A673 (cell line): ENCODE results near the gene PHKA2. TPM values are rescaled to one million over a fixed set of nuclear protein-coding genes. Genes with fewer than 3 reads are reported as not detected.

Experiments
- BruUV-seq: library from RNA; stranded (reverse); fragments of 400-500 nt; replicated peaks from 2 replicates; lab custom pipeline; 2021; lab: Mats Ljungman, UMichigan
- CTCF ChIA-PET: fragments of 300-600 bp; sonication (Branson Sonifier 250); formaldehyde crosslinking; loops from one replicate; lab custom pipeline; 2022; ENCODE audit warnings: antibody characterized with exemption; lab: Charles Lee
- POLR2A ChIA-PET: fragments of 300-600 bp; sonication (Branson Sonifier 250); formaldehyde crosslinking; loops from one replicate; lab custom pipeline; 2022; ENCODE audit warnings: antibody characterized with exemption; ENCODE audit not compliant: low non-redundant PET; lab: Charles Lee
- DNase-seq: peaks from one replicate; pipeline ENCODE4 v3.0.0-alpha.2; 2015; ENCODE audit warnings: low spot score
- H3K27ac ChIP-seq: fragments of 200-600 bp; sonication (generic); 2 replicates; pipeline ENCODE4 v1.5.1; 2016; ENCODE audit warnings: mixed run types, low read depth, mild to moderate bottlenecking, mixed read lengths, antibody characterized with exemption, low read length; ENCODE audit not compliant: poor library complexity, severe bottlenecking
- H3K27me3 ChIP-seq: fragments of 200-600 bp; sonication (generic); replicated peaks from 2 replicates; pipeline ENCODE4 v1.6.1; 2017; ENCODE audit warnings: mixed run types, low read depth, mild to moderate bottlenecking, mixed read lengths, antibody characterized with exemption, low read length; ENCODE audit not compliant: insufficient read depth, poor library complexity
- H3K36me3 ChIP-seq: fragments of 200-600 bp; sonication (generic); 2 replicates; pipeline ENCODE4 v1.6.1; 2016; ENCODE audit warnings: mixed run types, mild to moderate bottlenecking, mixed read lengths, antibody characterized with exemption, low read length; ENCODE audit not compliant: insufficient read depth, poor library complexity, severe bottlenecking
- H3K4me1 ChIP-seq: fragments of 200-600 bp; sonication (generic); 2 replicates; pipeline ENCODE4 v1.6.1; 2017; ENCODE audit warnings: mixed run types, mild to moderate bottlenecking, mixed read lengths, antibody characterized with exemption, low read length; ENCODE audit not compliant: insufficient read depth, poor library complexity, severe bottlenecking
- H3K4me3 ChIP-seq: fragments of 200-600 bp; sonication (generic); 2 replicates; pipeline ENCODE4 v1.5.1; 2016; ENCODE audit warnings: low read depth, mixed run types, mild to moderate bottlenecking, mixed read lengths, low read length; ENCODE audit not compliant: poor library complexity, severe bottlenecking
- H3K9me3 ChIP-seq: fragments of 200-600 bp; sonication (generic); 2 replicates; pipeline ENCODE4 v1.6.1; 2016; ENCODE audit warnings: mixed run types, low read depth, mild to moderate bottlenecking, mixed read lengths, antibody characterized with exemption, low read length; ENCODE audit not compliant: poor library complexity, severe bottlenecking
- EZH2 ChIP-seq: fragments of 200-600 bp; sonication (generic); IDR thresholded peaks from 2 replicates; pipeline ENCODE4 v1.6.1; 2017; ENCODE audit warnings: borderline replicate concordance, low read depth, mild to moderate bottlenecking, mixed read lengths, antibody characterized with exemption, low read length; ENCODE audit not compliant: poor library complexity, severe bottlenecking
- intact Hi-C: fragments of 100-400 bp; cut with micrococcal nuclease; formaldehyde crosslinking; loops from one replicate; pipeline ENCODE4 v1.10.0; 2022; ENCODE audit not compliant: unreplicated experiment
- total RNA-seq: library from RNA; stranded (reverse); gene quantifications from 2 replicates; pipeline ENCODE4 v1.2.3, GENCODE V29; 2021
- TF ChIP-seq, protein P1 (sequence below): fragments of 300-800, 200-600 bp; sonication (generic); conservative IDR thresholded peaks from 2 replicates; pipeline ENCODE4 v1.5.1; 2017; ENCODE audit warnings: low read depth, mild to moderate bottlenecking, antibody characterized with exemption, low read length, moderate library complexity, mixed read lengths

The PHKA2 gene
- total RNA-seq, 1 experiment from 2014 or later: 31.4 TPM

DNA sequence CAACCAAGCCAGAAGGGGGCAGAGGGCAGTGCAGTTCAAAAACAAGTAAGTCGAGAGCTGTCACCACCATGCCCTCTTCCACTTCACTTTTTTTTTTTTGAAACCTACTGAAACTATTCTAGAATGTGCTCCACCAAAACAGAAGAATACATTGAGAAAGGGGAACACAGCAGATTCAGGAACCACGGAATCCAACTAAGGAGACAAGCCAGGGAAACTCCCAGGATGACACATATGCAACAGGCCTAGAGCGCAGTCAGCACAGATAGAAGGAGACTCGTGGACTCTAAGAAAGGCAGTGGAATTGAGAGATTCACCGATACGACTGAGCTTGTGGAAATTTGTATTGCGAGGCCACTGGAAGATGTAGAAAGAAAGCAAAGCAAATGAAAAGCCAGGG, 66.1 kb downstream of the PHKA2 start:
- ChIA-PET CTCF (no interaction called here), POLR2A (no interaction called here)
- Histone ChIP-seq H3K4me1 (no peaks in the 10 kb centered on the region), H3K27ac (no peak overlapping the region), H3K36me3 (peaks cover 25% of the 10 kb centered on the region), H3K27me3 (no peaks in the 10 kb centered on the region), H3K4me3 (no peak overlapping the region), H3K9me3 (no peaks in the 10 kb centered on the region)
- BruUV-seq: no TSS peak
- TF ChIP-seq EZH2: no peak
- TF ChIP-seq, protein P1, sequence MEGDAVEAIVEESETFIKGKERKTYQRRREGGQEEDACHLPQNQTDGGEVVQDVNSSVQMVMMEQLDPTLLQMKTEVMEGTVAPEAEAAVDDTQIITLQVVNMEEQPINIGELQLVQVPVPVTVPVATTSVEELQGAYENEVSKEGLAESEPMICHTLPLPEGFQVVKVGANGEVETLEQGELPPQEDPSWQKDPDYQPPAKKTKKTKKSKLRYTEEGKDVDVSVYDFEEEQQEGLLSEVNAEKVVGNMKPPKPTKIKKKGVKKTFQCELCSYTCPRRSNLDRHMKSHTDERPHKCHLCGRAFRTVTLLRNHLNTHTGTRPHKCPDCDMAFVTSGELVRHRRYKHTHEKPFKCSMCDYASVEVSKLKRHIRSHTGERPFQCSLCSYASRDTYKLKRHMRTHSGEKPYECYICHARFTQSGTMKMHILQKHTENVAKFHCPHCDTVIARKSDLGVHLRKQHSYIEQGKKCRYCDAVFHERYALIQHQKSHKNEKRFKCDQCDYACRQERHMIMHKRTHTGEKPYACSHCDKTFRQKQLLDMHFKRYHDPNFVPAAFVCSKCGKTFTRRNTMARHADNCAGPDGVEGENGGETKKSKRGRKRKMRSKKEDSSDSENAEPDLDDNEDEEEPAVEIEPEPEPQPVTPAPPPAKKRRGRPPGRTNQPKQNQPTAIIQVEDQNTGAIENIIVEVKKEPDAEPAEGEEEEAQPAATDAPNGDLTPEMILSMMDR: no peak
- no peak for DNase-seq
- intact Hi-C loops: no loop called here

- Histone ChIP-seq H3K9me3 (no peaks in the 10 kb centered on the region), H3K4me1 (no peaks in the 10 kb centered on the region), H3K27ac (no peak overlapping the region), H3K4me3 (no peak overlapping the region), H3K36me3 (peaks cover 7% of the 10 kb centered on the region), H3K27me3 (no peaks in the 10 kb centered on the region)
- TF ChIP-seq, protein P1: no peak
- no peak for TF ChIP-seq EZH2
- DNase-seq: no peak
- no TSS peak for BruUV-seq
- CTCF ChIA-PET: no interaction called here
- POLR2A ChIA-PET: no interaction called here
- intact Hi-C loops: no loop called here
Observed at GRCh38 chrX:18906286-18906685, 77.6 kb downstream of the PHKA2 start.

DNA sequence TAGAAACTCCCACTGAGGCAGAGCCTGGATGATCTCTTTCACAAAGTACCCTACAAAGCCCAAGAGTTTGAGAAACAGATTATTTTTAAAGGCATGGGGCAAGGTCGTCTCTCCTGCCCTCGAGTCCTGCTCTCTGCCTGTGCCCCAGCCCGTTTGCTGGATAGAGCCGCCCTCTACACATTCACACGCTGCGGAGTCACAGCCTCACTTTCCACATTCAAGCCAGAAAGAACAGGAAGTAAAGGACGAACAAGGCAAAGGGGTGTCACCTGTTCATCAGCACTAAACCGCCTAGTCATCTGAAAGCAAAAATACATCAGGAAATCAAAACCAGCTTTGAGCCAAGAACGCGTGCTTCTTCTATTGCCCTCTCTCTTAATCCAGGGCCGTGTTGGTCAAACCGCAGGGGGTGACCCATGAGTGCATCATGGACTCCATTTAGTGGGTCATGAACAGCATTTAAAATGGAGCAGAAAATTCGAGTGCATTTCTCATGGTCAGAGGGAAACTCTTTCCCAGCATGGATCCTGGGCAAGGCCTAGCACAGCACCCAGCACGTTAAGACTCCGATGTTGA, 83.4 kb downstream of the PHKA2 start:
- H3K4me1 ChIP-seq: peaks cover 11% of the 10 kb centered on the region
- no peaks in the 10 kb centered on the region for H3K27me3 ChIP-seq
- no peak for DNase-seq
- no peak overlapping the region for H3K27ac ChIP-seq
- TF ChIP-seq, protein P1: no peak
- TF ChIP-seq EZH2: no peak
- no peak overlapping the region for H3K4me3 ChIP-seq
- H3K9me3 ChIP-seq: no peaks in the 10 kb centered on the region
- ChIA-PET POLR2A (interaction anchor here (0.5 kb wide), 1 partner anchor 1205 kb away, joined by 7 read pairs; no protein-coding TSS in a partner anchor), CTCF (no interaction called here)
- BruUV-seq: no TSS peak
- intact Hi-C loops: no loop called here
- H3K36me3 ChIP-seq: no peaks in the 10 kb centered on the region
